HG02623 (cell line): ENCODE measurements around the gene PTS.
"Not testable (repeated sequence)": the region's sequence is repeated elsewhere in the genome, so short reads cannot be mapped to it uniquely, and the experiment has no call there.

Experiments
- ATAC-seq: cut with Tn5 transposase; IDR thresholded peaks from one replicate; pipeline ENCODE4 v1.9.1; 2021; ENCODE audit warnings: moderate library complexity; ENCODE audit not compliant: unreplicated experiment

PTS gene

DNA sequence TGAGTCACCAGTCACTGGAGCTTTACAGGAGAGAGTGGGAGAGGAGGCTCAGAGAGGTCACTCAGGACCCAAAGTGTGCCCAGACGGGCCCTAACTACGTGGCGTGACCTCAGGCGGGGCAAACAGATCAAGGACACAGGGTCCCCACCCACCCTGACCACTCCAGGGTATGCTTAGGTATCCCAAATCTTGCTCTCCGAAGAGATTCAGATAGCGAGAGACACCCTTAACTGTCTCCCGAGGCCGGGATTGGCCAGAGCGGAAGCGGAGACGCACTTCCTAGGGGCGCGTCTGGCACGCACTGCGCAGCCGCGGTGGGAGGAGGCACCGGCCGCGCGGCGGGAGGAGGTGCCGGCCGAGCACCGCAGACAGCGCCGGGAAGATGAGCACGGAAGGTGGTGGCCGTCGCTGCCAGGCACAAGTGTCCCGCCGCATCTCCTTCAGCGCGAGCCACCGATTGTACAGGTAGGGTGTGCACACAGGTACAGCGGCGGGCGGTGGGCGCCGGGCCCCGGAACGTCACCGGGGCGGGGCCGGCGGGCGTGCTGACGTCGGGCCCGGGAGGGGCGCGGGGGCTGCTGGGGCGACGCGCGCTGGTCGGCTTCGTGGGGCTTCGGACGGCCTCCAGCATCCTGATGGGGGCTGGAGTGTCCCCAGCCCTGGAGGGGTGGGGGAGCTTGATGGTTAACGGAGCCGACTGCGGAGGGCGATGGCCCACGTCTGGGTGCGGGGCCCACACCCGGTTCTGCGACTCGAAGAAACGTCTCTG lies at the start of gene PTS:
Gene PTS (plus strand): TSS at position 367 of the 769 bp plus-strand sequence. CDS start 16 bp downstream, at position 383.
- ATAC-seq, result peak; percentile 93

DNA sequence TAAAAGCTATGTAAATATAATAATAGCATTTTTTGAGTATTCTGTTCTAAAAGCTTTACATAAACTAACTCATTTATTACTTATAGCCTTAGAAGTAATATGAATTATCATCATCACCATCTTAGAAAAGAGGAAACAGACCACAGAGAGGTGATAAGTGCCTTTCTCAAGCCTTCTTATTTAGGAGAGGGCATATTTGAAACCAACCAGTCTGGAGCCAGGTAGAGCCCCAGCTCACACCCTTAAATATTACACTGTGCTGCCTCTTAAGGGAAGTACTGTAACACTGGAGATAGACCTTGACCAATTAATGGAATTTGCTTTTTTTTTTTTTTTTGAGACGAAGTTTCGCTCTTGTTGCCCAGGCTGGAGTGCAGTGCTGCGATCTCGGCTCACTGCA lies 48.6 kb upstream of the PTS start:
- no peak for ATAC-seq

DNA sequence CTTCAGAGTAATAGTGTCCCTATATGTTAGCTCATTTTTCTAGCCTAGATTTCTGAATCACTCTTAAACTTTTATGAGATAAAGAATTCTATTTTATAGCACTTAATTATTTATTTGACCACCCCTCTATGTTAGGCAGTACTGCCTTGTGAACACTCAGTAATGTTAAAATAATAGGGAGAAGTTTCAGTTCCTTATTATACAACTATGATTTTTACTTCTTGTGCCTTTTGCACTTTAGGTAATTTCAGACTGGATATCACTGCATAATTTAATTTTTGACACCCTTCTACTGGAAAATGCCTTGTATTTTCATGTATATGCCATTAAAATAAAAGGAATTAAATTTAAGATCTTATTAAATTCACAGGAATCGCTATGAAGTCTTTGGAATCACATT lies 47.8 kb upstream of the PTS start:
- no peak for ATAC-seq

DNA sequence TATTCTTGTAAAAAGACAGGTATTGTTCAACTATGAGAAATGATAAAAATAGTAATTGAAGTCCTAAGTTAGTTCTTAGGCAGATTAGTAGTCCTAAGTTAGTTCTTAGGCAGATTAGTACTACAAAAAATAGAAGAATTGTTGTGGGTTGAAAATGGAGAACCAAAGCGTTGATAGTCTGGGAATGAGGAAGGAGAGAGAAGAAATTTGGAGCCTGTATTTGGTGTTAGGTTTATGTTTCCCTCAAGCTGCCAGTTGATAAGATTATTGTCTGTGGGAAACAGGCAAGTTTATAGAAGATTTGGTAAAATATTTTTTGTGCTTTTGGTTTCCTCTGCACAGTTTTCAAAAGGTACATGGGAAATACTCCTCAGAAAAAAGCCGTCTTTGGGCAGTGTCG lies 47.3 kb upstream of the PTS start:
- ATAC-seq, result no peak

DNA sequence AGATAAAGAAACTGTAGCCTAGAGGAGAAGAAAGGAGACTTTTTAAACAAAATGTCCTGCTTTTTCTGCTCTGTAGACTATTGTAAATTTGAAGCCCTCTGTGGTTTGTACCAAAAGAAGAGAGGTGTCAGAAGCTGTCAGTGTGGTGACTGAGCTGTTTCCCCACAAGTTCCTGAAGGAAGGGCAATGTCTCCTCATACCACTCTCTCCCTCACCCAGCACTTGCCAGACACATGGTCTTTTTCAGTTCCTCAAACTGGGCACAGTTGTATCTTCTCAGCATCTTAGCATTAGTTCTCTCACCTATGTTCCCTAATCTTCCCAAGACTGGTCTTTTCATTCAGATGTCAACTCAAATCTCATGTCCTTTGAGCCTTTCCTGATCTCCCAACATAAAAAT lies 46.6 kb upstream of the PTS start:
- peak; percentile 65 for ATAC-seq

DNA sequence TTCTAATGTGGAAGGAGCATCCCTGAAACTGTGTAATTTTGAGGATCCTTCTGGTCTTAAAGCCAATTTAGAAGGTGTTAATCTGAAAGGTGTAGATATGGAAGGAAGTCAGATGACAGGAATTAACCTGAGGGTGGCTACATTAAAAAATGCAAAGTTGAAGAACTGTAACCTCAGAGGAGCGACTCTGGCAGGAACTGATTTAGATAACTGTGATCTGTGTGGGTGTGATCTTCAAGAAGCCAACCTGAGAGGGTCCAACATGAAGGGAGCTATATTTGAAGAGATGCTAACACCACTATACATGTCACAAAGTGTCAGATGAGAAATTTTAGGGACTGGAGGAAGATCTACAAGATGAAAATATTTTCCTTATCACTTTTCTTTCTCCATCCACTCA lies 43.4 kb upstream of the PTS start:
- ATAC-seq, result no peak

DNA sequence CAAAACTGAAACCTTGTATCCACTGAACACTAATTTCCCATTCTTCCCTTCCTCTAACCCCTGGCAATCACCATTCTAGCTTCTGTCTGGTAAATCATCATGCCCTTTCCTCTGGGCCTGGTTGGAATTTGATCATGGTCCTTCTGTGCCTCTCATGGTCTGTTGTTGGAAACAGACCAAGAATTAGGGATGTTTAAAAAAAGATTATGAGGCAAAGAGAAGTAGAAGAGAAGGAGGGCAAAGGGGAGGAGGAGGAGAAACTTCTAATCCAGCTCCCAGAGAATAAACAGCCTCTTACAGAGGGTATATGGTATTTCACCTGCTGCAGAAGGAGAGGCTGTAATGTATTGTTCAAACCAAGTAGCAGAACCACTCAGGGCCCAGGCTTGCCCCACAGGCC lies 40.3 kb upstream of the PTS start:
- ATAC-seq, result no peak

DNA sequence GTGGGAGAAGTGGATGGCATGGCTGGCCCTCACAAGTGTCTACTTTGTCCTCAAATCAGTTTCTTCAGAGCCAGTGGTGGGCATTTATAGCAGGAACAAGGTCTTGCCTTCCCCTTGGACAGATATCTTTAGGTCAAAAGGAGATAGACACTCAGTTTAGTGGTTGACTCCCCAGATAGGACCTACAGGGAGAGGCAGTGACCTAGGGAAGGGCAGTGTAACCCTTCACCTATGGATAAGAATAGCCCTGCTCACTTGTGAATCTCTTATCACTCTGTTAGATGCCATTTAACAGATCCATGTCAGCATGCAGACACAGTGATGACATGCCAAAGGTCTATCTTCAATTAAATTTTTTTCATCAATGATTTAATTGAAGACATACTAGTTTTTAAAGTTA lies 39.9 kb upstream of the PTS start:
- no peak for ATAC-seq

DNA sequence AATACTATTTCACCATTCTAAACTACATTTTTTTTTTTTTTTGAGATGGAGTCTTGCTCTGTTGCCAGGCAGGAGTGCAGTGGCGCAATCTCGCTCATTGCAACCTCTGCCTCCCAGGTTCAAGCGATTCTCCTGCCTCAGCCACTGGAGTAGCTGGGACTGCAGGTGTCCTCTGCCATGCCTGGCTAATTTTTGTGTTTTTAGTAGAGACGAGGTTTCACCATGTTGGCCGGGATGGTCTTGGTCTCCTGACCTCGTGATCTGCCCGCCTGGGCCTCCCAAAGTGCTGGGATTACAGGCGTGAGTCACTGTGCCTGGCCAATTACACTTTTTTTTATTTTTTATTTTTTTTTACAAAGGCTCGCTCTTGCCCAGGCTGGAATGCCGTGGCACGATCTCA lies 31.1 kb upstream of the PTS start:
- ATAC-seq, result not testable (repeated sequence)

DNA sequence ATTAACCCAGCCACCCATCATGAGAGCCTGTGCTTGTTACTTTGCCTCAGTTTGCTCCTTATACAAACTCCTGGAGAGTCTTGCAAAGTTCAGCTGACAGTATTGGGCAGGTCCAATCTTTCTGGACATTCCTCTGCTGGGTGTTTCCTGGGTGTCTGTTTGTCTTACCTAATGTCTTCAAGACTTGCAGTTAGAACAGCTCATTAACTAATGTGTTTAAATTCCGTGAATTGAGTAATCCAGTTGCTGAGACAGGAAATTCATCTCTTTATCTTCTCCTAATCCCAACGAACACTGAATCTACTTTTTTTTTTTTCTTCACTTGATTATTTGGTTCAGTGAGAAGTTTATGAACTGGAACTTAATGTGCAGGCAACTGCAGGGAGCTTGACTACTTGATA lies 30.3 kb upstream of the PTS start:
- no peak for ATAC-seq

DNA sequence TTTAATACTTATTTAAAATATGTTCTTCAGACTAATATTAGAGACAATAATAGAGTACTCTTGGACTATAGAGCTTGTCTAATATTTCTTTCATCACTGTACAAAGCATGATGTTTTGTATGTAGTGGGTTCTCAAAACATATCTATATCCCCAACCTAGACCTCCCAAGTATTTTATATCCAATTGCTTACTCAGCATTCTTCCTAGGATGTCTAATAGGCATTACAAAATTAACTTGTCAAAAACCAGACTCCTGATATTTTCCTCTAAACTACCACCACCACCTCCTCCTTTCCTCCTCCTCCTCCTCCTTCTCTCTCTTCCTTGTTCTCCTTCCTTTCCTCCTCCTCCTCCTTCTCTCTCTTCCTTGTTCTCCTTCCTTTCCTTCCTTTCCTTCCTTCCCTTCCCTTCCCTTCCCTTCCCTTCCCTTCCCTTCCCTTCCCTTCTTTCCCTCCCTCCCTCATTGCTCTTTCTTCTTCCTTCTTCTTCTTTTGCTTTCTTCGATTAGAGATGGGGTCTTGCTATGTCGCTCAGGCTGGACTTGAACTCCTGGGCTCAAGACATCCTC lies 29.6 kb upstream of the PTS start:
- no peak for ATAC-seq

DNA sequence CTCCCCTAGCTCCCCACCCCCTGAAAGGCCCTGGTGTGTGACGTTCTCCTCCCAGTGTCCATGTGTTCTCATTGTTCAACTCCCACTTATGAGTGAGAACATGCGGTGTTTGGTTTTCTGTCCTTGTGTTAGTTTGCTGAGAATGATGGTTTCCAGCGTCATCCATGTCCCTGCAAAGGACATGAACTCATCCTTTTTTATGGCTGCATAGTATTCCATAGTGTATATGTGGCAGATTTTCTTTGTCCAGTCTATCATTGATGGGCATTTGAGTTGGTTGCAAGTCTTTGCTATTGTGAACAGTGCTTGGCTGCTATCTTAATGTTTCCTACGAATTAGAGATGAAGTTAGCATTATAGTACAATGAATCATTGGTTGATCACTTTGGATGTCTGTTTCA lies 27.1 kb upstream of the PTS start:
- not testable (repeated sequence) for ATAC-seq

DNA sequence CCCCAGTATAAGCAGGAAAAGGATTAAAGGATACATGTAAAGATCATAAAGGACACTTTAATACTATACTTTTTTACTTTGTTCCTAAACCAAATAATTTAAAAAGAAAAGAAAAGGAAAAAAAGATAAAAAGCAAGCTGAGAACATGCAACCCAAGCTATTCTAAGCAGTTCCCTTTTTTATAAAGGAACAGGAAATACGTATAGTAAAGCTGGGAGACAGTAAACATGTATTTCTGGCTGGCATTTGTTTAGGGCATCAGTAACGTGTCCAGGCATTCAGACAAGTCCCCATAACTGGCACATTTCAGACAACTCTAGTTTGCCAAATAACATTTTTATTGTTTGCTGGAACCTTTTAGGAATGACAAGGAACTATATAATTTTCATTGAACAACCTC lies 26.0 kb upstream of the PTS start:
- ATAC-seq, result no peak

DNA sequence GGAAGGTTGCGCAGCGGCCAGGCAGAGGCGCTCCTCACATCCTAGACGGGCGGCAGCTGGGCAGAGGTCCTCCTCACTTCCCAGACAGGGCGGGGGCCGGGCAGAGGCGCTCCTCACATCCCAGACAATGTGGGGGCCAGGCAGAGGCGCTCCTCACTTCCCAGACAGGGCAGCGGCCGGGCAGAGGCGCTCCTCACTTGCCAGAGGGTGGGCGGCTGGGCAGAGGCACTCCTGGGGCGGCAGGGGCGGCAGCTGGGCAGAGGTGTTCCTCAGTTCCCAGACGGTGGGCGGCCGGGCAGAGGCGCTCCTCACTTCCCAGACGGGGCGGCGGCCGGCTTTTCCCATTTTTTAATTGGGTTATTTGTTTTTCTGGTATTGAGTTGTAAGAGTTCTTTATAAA lies 20.2 kb upstream of the PTS start:
- ATAC-seq, result no peak

DNA sequence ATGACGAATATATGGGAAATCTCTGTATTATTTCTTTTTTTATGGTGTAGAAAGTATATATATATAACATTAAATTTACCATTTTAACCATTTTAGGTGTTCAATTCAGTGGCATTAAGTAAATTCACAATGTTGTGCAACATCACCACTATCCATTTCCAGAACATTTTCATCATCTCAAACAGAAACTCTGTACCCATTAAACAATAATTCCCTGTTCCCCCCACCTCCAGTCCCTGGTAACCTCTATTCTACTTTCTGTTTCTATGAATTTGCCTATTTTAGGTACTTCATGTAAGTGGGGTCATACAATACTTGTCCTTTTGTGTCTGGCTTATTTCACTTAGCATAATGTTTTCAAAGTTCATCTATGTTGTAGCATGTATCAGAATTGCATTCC lies 15.3 kb upstream of the PTS start:
- no peak for ATAC-seq

DNA sequence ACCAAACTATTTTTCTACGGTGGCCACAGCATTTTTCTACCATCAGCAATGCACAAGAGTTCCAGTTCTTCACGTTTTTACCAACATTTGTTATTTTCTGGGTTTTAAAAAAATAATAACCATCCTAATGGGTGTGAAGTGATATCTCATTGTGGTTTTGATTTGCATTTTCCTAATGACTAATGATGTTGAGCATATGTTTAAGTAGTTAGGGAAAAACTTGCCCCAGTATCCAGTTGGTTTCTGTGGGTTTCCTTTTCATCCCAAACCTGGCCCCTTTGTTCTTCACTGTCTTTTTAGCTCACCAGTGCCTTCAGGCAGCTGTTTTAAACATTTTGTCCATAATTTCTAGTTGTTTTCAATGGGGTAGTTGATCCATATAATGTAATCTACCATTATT lies 14.7 kb upstream of the PTS start:
- ATAC-seq, result peak; percentile 47

DNA sequence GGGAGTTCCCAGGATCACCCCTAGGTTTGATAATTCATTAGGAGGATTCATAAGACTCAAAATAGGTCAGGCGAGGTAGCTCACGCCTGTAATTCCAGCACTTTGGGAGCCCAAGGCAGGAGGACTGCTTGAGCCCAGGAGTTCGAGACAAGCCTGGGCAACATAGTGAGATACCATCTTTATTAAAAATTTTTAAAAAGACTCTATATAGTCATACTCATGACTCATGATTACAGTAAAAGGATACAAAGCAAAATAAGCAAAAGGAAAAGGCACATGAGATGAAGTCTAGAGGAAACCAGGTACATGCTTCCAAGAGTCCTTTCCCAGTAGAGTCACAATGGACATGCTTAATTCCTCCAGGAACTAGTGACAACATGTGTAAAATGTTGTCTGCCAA lies 13.9 kb upstream of the PTS start:
- no peak for ATAC-seq

DNA sequence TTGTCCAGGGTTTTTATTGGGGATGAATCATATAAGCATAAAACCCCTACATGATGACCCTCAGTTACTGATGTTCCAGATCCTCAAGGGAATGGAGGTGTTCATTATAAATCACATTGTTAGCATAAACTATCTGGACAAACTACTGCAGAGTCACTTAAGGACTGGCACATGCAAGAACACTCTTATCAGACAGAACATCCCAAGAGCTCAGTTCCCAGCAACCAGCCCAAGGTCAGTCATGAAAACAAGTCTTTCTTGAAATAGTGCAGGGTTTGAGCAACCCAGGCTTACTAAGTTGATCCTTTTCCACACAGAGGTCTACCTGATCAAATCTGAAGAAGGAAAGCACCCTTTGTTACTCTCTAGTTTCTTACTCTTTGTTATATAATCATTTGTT lies 13.5 kb upstream of the PTS start:
- no peak for ATAC-seq

DNA sequence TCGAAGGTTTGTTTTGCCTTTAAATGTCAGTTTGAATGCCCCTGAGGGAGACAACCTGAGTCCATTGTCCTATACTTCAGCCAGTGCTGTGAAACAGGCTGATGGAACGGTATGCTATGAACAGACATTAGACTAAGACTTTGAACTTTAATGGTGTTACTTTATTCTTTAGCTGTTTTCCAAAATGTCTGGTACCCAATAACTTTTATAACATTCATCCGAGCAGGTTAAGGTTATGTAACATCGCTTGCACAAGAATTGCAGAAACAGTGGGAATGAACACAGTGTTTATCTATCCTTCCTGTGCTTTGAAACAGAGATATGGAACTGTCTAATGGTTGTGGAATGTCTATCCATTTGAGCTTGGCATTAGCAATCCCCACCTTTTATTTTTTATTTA lies 12.5 kb upstream of the PTS start:
- no peak for ATAC-seq

DNA sequence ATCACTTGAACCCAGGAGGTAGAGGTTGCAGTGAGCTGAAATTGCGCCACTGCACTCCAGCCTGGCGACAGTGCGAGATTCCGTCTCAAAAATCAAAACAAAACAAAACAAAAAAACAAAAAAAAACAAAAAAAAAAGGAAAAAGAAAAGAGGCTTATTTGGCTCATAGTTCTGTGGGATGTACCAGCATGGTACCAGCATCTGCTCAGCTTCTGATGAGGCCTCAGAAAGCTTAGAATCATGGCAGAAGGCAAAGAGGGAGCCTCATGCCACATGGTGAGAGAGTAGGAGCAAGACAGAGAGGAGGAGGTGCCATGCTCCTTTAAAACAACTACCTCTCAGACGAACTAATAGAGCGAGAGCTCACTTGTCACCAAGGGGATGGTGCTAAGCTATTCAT lies 10.6 kb upstream of the PTS start:
- ATAC-seq, result no peak

DNA sequence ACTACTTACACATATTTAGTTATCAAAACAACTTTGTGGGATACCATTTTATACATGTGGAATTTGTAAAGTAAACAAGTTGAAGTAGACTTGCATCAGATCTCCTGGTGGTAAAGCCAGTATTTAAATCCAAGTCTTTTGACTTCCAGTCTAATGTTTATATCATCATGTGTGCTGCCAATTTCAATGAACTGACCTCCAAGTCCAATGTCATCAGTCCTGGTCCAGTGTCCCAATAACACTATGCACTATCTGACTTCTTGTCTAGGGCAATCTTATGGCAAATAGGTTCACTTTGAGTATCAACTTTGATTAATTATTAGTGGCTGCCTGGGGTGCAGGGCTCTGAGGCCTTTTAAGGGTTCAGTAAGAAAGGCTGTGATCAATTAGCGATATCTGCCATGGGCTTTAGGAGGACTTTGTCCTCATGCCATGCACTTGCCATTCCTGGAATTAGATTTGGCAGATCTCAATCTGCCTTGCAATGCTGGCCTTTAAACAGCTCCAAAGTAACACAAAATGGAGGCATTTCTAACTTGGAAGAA lies 9.6 kb upstream of the PTS start:
- no peak for ATAC-seq

DNA sequence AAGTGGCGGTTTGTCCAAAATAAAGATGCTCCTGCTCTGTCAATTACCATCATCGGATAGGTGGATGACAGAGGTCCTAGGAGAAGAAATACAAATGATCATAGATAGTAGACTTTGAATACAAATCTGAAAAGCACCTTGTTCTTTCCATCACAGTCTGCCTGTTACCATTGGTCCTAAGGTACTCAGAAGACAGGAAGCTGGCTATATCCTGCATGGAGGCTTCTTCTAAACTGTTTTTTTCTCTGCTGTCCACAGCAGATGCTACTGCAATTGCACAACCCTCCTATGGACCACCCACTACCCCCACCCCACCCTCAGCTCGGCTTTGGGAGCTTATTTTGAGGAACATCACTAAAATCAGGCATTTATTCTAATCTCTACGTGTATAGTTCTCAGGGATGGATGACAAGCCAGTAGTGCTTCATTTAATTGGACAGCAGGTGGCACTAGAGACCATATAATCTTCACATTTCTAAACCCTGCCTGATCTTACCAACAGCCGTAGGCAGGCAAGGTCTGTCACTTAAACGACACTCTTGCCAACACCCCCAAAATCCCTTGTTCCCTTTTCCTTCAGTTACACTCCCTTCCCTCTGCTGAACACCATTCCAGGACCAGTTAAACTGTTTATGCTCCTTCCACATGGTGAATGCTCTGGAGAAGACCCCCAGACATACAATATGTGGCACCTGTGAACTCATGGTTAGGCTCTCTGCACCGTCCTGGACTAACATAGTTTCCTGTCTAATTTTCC lies 6.6 kb upstream of the PTS start:
- ATAC-seq, result peak; percentile 96
